GM12891 (cell line): ENCODE measurements around the gene CHRDL2.

Experiments used
- PAX5 ChIP-seq: IDR thresholded peaks from 2 replicates; pipeline ENCODE4 v1.6.1; 2011; ENCODE audit warnings: low read length, moderate library complexity, mild to moderate bottlenecking; ENCODE audit not compliant: insufficient read depth, severe bottlenecking
- POLR2A ChIP-seq: IDR thresholded peaks from 2 replicates; pipeline ENCODE4 v1.6.1; 2011; ENCODE audit warnings: low read depth, low read length, control low read depth
- POLR2AphosphoS5 ChIP-seq: IDR thresholded peaks from 2 replicates; pipeline ENCODE4 v1.6.1; 2011; ENCODE audit warnings: low read depth, low read length, control low read depth
- SPI1 ChIP-seq: IDR thresholded peaks from 2 replicates; pipeline ENCODE4 v1.6.1; 2011; ENCODE audit warnings: low read depth, low read length, control low read depth
- TAF1 ChIP-seq: IDR thresholded peaks from 2 replicates; pipeline ENCODE4 v1.6.1; 2011; ENCODE audit warnings: low read depth, low read length, control low read depth

- TF ChIP-seq POLR2AphosphoS5 (no peak), PAX5 (no peak), TAF1 (no peak), POLR2A (no peak), SPI1 (no peak)
These were observed 9.8 kb downstream of the CHRDL2 start for GRCh38 chr11:74721479-74721835.
